Panc1 (cell line): ENCODE data around the gene TK2. TPM values are rescaled to one million over a fixed set of nuclear protein-coding genes. Genes with fewer than 3 reads are reported as not detected.

Experiments
- ATAC-seq: fragments of 200-7000 bp; cut with Tn5 transposase; 2 replicates; pipeline ENCODE4 v1.9.1; 2020; ENCODE audit warnings: mild to moderate bottlenecking, moderate library complexity
- BruUV-seq: library from RNA; stranded (reverse); fragments of 400-500 nt; replicated peaks from 2 replicates; lab custom pipeline; 2021; lab: Mats Ljungman, UMichigan
- CTCF ChIA-PET: fragments of 300-600 bp; sonication (Branson Sonifier 250); formaldehyde crosslinking; loops from one replicate; lab custom pipeline; 2022; ENCODE audit warnings: antibody characterized with exemption; lab: Charles Lee
- POLR2A ChIA-PET: fragments of 300-600 bp; sonication (Branson Sonifier 250); formaldehyde crosslinking; loops from one replicate; lab custom pipeline; 2022; ENCODE audit warnings: antibody characterized with exemption; lab: Charles Lee
- DNase-seq: peaks from one replicate; pipeline ENCODE4 v3.0.0-alpha.2; 2010; ENCODE audit warnings: low read depth, low spot score
- H3K27ac ChIP-seq: 2 replicates; pipeline ENCODE4 v1.5.1; 2011; ENCODE audit warnings: mild to moderate bottlenecking, low read length, inconsistent platforms
- H3K27me3 ChIP-seq: fragments of 200-500 bp; sonication (Bioruptor generic); 2 replicates; pipeline ENCODE4 v1.6.0; 2014; ENCODE audit warnings: low read length, inconsistent platforms; ENCODE audit not compliant: control insufficient read depth, insufficient read depth
- H3K36me3 ChIP-seq: fragments of 200-500 bp; sonication (Bioruptor generic); 2 replicates; pipeline ENCODE4 v1.5.1; 2014; ENCODE audit warnings: inconsistent platforms, mild to moderate bottlenecking, low read length, moderate library complexity; ENCODE audit not compliant: control insufficient read depth, insufficient read depth
- H3K4me1 ChIP-seq: 2 replicates; pipeline ENCODE4 v1.5.1; 2011; ENCODE audit warnings: inconsistent platforms, mild to moderate bottlenecking, low read length, moderate library complexity; ENCODE audit not compliant: control insufficient read depth, insufficient read depth
- H3K4me3 ChIP-seq, 2 experiments: 2 replicates each; pipeline ENCODE4 v1.5.1; 2011 to 2012; ENCODE audit warnings: low read depth in 2 of 2, low read length in 2 of 2, mild to moderate bottlenecking in 2 of 2, inconsistent platforms in 1 of 2, moderate library complexity in 1 of 2
- H3K9me3 ChIP-seq: fragments of 200-500 bp; sonication (Bioruptor generic); 2 replicates; pipeline ENCODE4 v1.5.1; 2014; ENCODE audit warnings: low read depth, mild to moderate bottlenecking, inconsistent platforms, low read length, moderate library complexity; ENCODE audit not compliant: control insufficient read depth, insufficient read depth
- POLR2AphosphoS5 ChIP-seq: IDR thresholded peaks from 2 replicates; pipeline ENCODE4 v1.6.1; 2012; ENCODE audit warnings: mild to moderate bottlenecking, low read depth, low read length, moderate library complexity
- REST ChIP-seq, 2 experiments: IDR thresholded peaks; 2 replicates each; pipeline ENCODE4 v1.6.1; 2011 to 2012; ENCODE audit warnings: low read depth in 2 of 2, control low read depth in 1 of 2, low read length in 1 of 2, mild to moderate bottlenecking in 1 of 2, moderate library complexity in 1 of 2; ENCODE audit not compliant: insufficient read depth in 1 of 2
- SIN3A ChIP-seq: IDR thresholded peaks from 2 replicates; pipeline ENCODE4 v1.6.1; 2012; ENCODE audit warnings: low read depth, mild to moderate bottlenecking, low read length, moderate library complexity, borderline replicate concordance; ENCODE audit not compliant: insufficient read depth
- TCF7L2 ChIP-seq: IDR thresholded peaks from 2 replicates; pipeline ENCODE4 v1.6.1; 2011; ENCODE audit warnings: mild to moderate bottlenecking, low read depth, low read length, inconsistent platforms
- in situ Hi-C: cut with HindIII; loops from 2 replicates; pipeline ENCODE4 v1.10.0; 2016; ENCODE audit warnings: low sequenced_read_pairs, low pct_unique_long_range_greater_than_20kb
- intact Hi-C: fragments of 100-400 bp; cut with micrococcal nuclease; formaldehyde crosslinking; loops from one replicate; pipeline ENCODE4 v1.10.0; 2022; ENCODE audit not compliant: unreplicated experiment
- total RNA-seq: library from RNA; stranded (reverse); gene quantifications from one replicate; pipeline ENCODE4 v1.2.1, GENCODE V29; 2021; ENCODE audit not compliant: unreplicated experiment
- TF ChIP-seq, protein P1 (sequence below): fragments of 450-650 bp; IDR thresholded peaks from 2 replicates; pipeline ENCODE4 v1.5.1; 2017; ENCODE audit warnings: mild to moderate bottlenecking

TK2 gene
- total RNA-seq, 1 experiment from 2014 or later: 17.1 TPM

GRCh38 chr16:66542396-66542795 is 7.5 kb downstream of the TK2 start:
- no TSS peak for BruUV-seq
- no peaks in the 10 kb centered on the region for H3K9me3 ChIP-seq
- TF ChIP-seq POLR2AphosphoS5: no peak
- H3K27me3 ChIP-seq: no peaks in the 10 kb centered on the region
- no peak overlapping the region for H3K27ac ChIP-seq
- no peak overlapping the region for H3K4me3 ChIP-seq
- H3K4me1 ChIP-seq: no peaks in the 10 kb centered on the region
- H3K36me3 ChIP-seq: no peaks in the 10 kb centered on the region
- ChIA-PET CTCF (no interaction called here), POLR2A (no interaction called here)
- in situ Hi-C loops (no loop called here), intact Hi-C loops (no loop called here)
- no peak for DNase-seq
- ATAC-seq: no peak

DNA sequence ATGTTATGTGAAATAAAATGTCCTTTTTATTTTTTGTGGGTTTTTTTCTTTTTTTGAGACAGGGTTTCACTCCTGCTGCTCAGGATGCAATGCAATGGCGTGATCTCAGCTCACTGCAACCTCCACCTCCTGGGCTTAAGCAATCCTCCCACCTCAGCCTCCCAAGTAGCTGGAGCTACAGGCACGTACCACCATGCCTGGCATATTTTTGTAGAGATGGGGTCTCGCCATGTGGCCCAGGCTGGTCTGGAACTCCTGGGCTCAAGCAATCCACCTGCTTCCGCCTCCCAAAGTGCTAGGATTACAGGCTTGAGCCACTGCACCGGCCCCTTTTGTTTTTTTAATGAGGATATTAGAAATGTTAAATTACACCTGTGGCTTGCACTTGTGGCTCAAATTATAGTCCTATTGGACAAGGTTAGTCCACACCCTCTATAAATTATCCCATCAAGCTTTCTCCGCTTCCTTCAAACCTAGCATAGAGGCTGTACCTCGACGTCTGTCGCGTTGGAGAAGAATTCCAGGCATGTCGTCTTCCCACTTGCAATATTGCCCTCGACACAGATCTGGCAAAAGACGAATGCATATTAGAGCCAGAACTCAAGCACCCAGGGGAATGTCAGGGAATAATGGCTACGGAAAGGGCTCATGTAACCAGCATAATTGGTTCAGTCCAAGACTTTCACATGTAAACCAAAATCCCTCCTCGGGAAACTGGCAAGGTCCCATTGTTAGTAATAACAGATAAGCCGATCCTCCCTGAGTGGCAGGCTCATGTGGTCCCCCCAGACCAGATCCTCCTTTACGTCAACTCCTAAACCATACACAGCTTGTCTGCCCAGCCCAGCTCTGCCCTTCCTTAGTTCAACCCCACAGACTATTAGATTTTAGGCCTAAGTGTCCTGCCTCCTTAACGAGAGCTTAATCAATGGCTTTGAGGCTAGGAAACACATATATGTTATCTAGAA is 8.2 kb downstream of the TK2 start:
- in situ Hi-C loops (no loop called here), intact Hi-C loops (no loop called here)
- Histone ChIP-seq H3K4me3 (no peak overlapping the region), H3K27ac (no peak overlapping the region), H3K27me3 (no peaks in the 10 kb centered on the region), H3K4me1 (no peaks in the 10 kb centered on the region), H3K36me3 (no peaks in the 10 kb centered on the region), H3K9me3 (no peaks in the 10 kb centered on the region)
- DNase-seq (no peak), ATAC-seq (no peak)
- no TSS peak for BruUV-seq
- CTCF ChIA-PET: no interaction called here
- TF ChIP-seq POLR2AphosphoS5 (no peak), SIN3A (no peak), TCF7L2 (no peak), REST (IDR thresholded peaks at IDR 0.05; ENCODE audit: insufficient read depth in 1 of 2, low read depth in 2 of 2, low read length in 1 of 2) (no peak)
- TF ChIP-seq, protein P1, sequence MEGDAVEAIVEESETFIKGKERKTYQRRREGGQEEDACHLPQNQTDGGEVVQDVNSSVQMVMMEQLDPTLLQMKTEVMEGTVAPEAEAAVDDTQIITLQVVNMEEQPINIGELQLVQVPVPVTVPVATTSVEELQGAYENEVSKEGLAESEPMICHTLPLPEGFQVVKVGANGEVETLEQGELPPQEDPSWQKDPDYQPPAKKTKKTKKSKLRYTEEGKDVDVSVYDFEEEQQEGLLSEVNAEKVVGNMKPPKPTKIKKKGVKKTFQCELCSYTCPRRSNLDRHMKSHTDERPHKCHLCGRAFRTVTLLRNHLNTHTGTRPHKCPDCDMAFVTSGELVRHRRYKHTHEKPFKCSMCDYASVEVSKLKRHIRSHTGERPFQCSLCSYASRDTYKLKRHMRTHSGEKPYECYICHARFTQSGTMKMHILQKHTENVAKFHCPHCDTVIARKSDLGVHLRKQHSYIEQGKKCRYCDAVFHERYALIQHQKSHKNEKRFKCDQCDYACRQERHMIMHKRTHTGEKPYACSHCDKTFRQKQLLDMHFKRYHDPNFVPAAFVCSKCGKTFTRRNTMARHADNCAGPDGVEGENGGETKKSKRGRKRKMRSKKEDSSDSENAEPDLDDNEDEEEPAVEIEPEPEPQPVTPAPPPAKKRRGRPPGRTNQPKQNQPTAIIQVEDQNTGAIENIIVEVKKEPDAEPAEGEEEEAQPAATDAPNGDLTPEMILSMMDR: no peak
- POLR2A ChIA-PET: no interaction called here
